HepG2 (cell line): ENCODE measurements around the gene EFNA4. TPM values are rescaled to one million over a fixed set of nuclear protein-coding genes. Genes with fewer than 3 reads are reported as not detected.
A peak's percentile ranks its signal among the peaks of the same experiment; 100 is the strongest.

Experiments used
- CCAR2 ChIP-seq: fragments of 200-400 bp; formaldehyde crosslinking; optimal IDR thresholded peaks from 2 replicates; pipeline ENCODE3; 2018; ENCODE audit warnings: low read depth, mild to moderate bottlenecking, low read length, moderate library complexity
- CREBL2 ChIP-seq: sonication (generic); formaldehyde crosslinking; IDR thresholded peaks from 2 replicates; pipeline ENCODE4 v1.8.1; 2023; ENCODE audit warnings: missing genetic modification reagents, mild to moderate bottlenecking, borderline replicate concordance
- ESRRA ChIP-seq: sonication (generic); formaldehyde crosslinking; IDR thresholded peaks from 2 replicates; pipeline ENCODE4 v1.5.1; 2020; ENCODE audit warnings: mild to moderate bottlenecking, low read depth, missing genetic modification reagents
- MAX ChIP-seq: IDR thresholded peaks from 2 replicates; pipeline ENCODE4 v1.6.1; 2012; ENCODE audit warnings: inconsistent platforms
- MIER2 ChIP-seq: IDR thresholded peaks from 2 replicates; pipeline ENCODE4 v1.6.1; 2016; ENCODE audit warnings: missing biosample characterization, missing genetic modification reagents
- MZF1 ChIP-seq: sonication (generic); formaldehyde crosslinking; IDR thresholded peaks from 2 replicates; pipeline ENCODE4 v1.8.1; 2023; ENCODE audit warnings: mild to moderate bottlenecking, missing genetic modification reagents, borderline replicate concordance
- NKX3-1 ChIP-seq: sonication (generic); formaldehyde crosslinking; IDR thresholded peaks from 2 replicates; pipeline ENCODE4 v1.5.0; 2020; ENCODE audit warnings: missing genetic modification reagents
- POLR2AphosphoS2 ChIP-seq: IDR thresholded peaks from 2 replicates; pipeline ENCODE4 v1.6.1; 2011; ENCODE audit warnings: low read depth, low read length, improper control_type of control experiment
- RAD21 ChIP-seq: fragments of 450-650 bp; formaldehyde crosslinking; IDR thresholded peaks from 2 replicates; pipeline ENCODE4 v1.5.0; 2020; ENCODE audit warnings: mild to moderate bottlenecking
- SP2 ChIP-seq: sonication (generic); formaldehyde crosslinking; IDR thresholded peaks from 2 replicates; pipeline ENCODE4 v1.5.1; 2020; ENCODE audit warnings: mild to moderate bottlenecking, missing genetic modification reagents
- THAP11 ChIP-seq: IDR thresholded peaks from 2 replicates; pipeline ENCODE4 v1.6.1; 2016; ENCODE audit warnings: missing biosample characterization, missing genetic modification reagents
- ZFP91 ChIP-seq: sonication (generic); formaldehyde crosslinking; IDR thresholded peaks from 2 replicates; pipeline ENCODE4 v1.9.0; 2022; ENCODE audit warnings: missing genetic modification reagents, mild to moderate bottlenecking, borderline replicate concordance
- ZHX1 ChIP-seq: sonication (generic); formaldehyde crosslinking; IDR thresholded peaks from 2 replicates; pipeline ENCODE4 v1.8.1; 2022; ENCODE audit warnings: low read depth, mild to moderate bottlenecking, missing genetic modification reagents
- ZNF235 ChIP-seq: sonication (generic); formaldehyde crosslinking; IDR thresholded peaks from 2 replicates; pipeline ENCODE4 v1.8.1; 2023; ENCODE audit warnings: mild to moderate bottlenecking, missing genetic modification reagents, borderline replicate concordance
- ZNF263 ChIP-seq: sonication (generic); formaldehyde crosslinking; IDR thresholded peaks from 2 replicates; pipeline ENCODE4 v1.4.0; 2020; ENCODE audit warnings: missing genetic modification reagents
- ZNF333 ChIP-seq: sonication (generic); formaldehyde crosslinking; IDR thresholded peaks from 2 replicates; pipeline ENCODE4 v1.4.0; 2020; ENCODE audit warnings: mild to moderate bottlenecking, missing genetic modification reagents, borderline replicate concordance
- ZNF704 ChIP-seq: sonication (generic); formaldehyde crosslinking; IDR thresholded peaks from 2 replicates; pipeline ENCODE4 v1.8.1; 2023; ENCODE audit warnings: mild to moderate bottlenecking, inconsistent platforms, moderate library complexity, missing genetic modification reagents, borderline replicate concordance
- polyA plus RNA-seq, 8 experiments: library from polyadenylated mRNA; depleted of rRNA in 3 of 8; stranded (reverse) in 7 of 8; unstranded in 1 of 8; fragments of >200 nt; fragmentation: Illumina TruSeq in 4 of 8; extraction: Trizol in 4 of 8; gene quantifications; 2 replicates each; pipeline versions ENCODE4 v1.2.1 to v1.2.3, GENCODE V29; 2011 to 2016; ENCODE audit warnings: low read depth in 4 of 8, missing spikeins in 1 of 8, mixed read lengths in 1 of 8; ENCODE audit not compliant: insufficient read depth in 1 of 8
- total RNA-seq, 5 experiments: library from RNA; depleted of rRNA; stranded (reverse); fragments of >200 nt; fragmentation: Illumina TruSeq; extraction: Trizol; gene quantifications; 2 replicates each; pipeline ENCODE4 v1.2.3, GENCODE V29; 2016; ENCODE audit warnings: low read depth in 1 of 5
- TF ChIP-seq, protein P1 (sequence below): sonication (generic); formaldehyde crosslinking; IDR thresholded peaks from 2 replicates; pipeline ENCODE4 v1.5.0; 2020; ENCODE audit warnings: missing genetic modification reagents

EFNA4 gene
- total and polyA plus RNA-seq, 2 of the 13 experiments (the other 11 are each of a cell fraction or from before 2014, with no cell fraction given) = 12.0 to 17.2 TPM

DNA sequence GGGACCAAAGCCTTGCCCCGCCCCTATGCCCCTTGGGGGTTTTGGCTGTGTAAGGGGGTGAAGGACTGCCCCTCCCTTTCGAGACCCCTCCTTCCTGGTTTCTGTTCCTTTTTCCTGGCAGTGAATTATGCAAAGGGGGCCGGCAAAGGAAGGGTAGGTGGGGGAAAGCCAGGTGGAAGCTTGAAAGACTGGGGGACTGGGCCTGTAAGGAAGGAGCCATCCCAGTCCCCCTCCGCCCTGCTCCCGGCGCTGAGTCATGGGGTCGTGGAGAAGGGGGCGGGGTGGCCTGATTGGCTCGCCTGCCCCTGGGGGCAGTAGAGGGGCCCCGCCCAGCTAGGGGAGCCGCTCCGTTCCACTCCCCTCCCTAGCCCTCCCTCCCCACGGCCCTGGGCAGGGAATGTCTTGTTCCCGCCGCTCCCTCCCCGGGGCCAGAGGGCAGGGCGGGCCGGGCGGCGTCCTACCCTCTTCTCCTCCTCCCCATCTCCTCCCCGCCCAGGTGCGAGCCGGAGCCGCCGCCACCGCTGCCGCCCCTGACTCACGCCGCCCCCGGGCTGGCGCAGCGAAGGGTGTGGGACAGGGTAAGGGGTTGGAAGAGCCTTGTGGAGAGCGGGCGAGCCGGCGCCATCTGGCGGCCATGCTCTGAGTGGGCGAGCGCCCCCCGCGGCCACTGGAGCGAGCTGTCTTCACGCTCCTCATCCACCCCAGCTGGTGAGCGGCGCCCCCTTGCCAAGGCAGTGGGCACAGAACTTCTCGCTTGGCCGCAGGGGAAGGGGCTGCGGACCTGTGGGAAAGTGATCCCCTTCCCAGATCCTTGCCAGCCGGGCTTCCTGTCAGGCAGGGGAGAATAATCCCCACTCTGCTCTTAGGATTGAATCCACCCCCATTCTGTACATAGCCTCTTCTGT lies 46.2 kb upstream of the EFNA4 start (continued):
- TF ChIP-seq, protein P1, sequence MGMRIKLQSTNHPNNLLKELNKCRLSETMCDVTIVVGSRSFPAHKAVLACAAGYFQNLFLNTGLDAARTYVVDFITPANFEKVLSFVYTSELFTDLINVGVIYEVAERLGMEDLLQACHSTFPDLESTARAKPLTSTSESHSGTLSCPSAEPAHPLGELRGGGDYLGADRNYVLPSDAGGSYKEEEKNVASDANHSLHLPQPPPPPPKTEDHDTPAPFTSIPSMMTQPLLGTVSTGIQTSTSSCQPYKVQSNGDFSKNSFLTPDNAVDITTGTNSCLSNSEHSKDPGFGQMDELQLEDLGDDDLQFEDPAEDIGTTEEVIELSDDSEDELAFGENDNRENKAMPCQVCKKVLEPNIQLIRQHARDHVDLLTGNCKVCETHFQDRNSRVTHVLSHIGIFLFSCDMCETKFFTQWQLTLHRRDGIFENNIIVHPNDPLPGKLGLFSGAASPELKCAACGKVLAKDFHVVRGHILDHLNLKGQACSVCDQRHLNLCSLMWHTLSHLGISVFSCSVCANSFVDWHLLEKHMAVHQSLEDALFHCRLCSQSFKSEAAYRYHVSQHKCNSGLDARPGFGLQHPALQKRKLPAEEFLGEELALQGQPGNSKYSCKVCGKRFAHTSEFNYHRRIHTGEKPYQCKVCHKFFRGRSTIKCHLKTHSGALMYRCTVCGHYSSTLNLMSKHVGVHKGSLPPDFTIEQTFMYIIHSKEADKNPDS (CRISPR knock-in tag) = no peak
- TF ChIP-seq CREBL2 (CRISPR knock-in tag) = peak; percentile 73; the same call in 1 of the 2 replicates
- TF ChIP-seq RAD21 = peak; percentile 99
- peak; percentile 74; the same call in 1 of the 2 replicates for TF ChIP-seq ZHX1 (CRISPR knock-in tag)
- TF ChIP-seq ZFP91 (CRISPR knock-in tag) = peak; percentile 97
- peak; percentile 65; the same call in 1 of the 2 replicates for TF ChIP-seq ZNF704 (CRISPR knock-in tag)
- TF ChIP-seq NKX3-1 (CRISPR knock-in tag) = peak; percentile 43; the same call in 1 of the 2 replicates
- TF ChIP-seq ZNF263 (CRISPR knock-in tag) = peak; percentile 49; the same call in 1 of the 2 replicates
- TF ChIP-seq ESRRA = no peak; the same call in 1 of the 2 replicates
- no peak for TF ChIP-seq SP2 (CRISPR knock-in tag)
- TF ChIP-seq MIER2 (CRISPR knock-in tag) = peak; percentile 85
- no peak for TF ChIP-seq POLR2AphosphoS2
- TF ChIP-seq CCAR2 = no peak
- TF ChIP-seq THAP11 = peak; percentile 82
- peak; percentile 86; the same call in 1 of the 2 replicates for TF ChIP-seq ZNF235 (CRISPR knock-in tag)
- peak; percentile 84; the same call in 1 of the 2 replicates for TF ChIP-seq ZNF333 (CRISPR knock-in tag)
- TF ChIP-seq MAX = peak; percentile 79
- TF ChIP-seq MZF1 = no peak
